DND-41 (cell line): Measurements from ENCODE around the gene KLHL18.

Source experiments
- CTCF ChIP-seq: IDR thresholded peaks from 2 replicates; pipeline ENCODE4 v1.5.1; 2012; ENCODE audit warnings: borderline replicate concordance, low read length, moderate library complexity, mild to moderate bottlenecking; ENCODE audit not compliant: poor library complexity, severe bottlenecking; ENCODE audit errors: extremely low read depth
- EZH2 ChIP-seq: IDR thresholded peaks from 3 replicates; pipeline ENCODE4 v1.6.1; 2012; ENCODE audit warnings: borderline replicate concordance, low read depth, mild to moderate bottlenecking, moderate library complexity, low read length, inconsistent platforms; ENCODE audit not compliant: severe bottlenecking

DNA sequence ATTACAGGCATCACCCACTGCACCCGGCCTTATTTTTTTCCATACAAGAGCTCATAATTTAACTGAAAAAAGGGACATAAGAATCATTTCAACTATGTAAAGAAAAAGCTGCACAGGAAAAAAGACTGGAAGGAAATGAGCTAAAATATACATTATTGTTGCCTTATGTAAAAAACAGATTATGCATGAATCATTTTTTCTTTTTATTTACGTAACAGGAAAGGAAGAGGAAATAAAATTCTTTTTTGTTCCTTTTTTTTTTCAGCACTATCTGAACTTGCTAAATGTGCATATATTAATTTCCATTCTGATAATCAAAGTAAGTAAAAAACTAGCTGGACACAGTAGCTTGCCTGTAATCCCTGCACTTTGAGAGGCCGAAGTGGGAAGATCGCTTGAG lies 12.2 kb upstream of the KLHL18 start:
- TF ChIP-seq CTCF (no peak), EZH2 (no peak)
